OCI-LY3 (cell line): ENCODE data around the gene SPEM2.

Experiments
- EZH2phosphoT487 ChIP-seq: fragments of 200-600 bp; shearing (Covaris generic); IDR thresholded peaks from 2 replicates; pipeline ENCODE4 v1.6.1; 2018; ENCODE audit warnings: antibody characterized with exemption, mixed run types, low read depth
- TF ChIP-seq, protein P1 (sequence below): fragments of 200-600, 300-600 bp; sonication (generic); IDR thresholded peaks from 2 replicates; pipeline ENCODE4 v1.5.1; 2014; ENCODE audit warnings: antibody characterized with exemption, low read length, low read depth

- TF ChIP-seq, protein P1, sequence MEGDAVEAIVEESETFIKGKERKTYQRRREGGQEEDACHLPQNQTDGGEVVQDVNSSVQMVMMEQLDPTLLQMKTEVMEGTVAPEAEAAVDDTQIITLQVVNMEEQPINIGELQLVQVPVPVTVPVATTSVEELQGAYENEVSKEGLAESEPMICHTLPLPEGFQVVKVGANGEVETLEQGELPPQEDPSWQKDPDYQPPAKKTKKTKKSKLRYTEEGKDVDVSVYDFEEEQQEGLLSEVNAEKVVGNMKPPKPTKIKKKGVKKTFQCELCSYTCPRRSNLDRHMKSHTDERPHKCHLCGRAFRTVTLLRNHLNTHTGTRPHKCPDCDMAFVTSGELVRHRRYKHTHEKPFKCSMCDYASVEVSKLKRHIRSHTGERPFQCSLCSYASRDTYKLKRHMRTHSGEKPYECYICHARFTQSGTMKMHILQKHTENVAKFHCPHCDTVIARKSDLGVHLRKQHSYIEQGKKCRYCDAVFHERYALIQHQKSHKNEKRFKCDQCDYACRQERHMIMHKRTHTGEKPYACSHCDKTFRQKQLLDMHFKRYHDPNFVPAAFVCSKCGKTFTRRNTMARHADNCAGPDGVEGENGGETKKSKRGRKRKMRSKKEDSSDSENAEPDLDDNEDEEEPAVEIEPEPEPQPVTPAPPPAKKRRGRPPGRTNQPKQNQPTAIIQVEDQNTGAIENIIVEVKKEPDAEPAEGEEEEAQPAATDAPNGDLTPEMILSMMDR, result no peak
- TF ChIP-seq EZH2phosphoT487, result no peak
Measured at GRCh38 chr17:7459961-7460545, 34.6 kb downstream of the SPEM2 start.
